Naive thymus-derived CD4-positive, alpha-beta T cell (primary cell): ENCODE data around the gene MAS1. TPM values are rescaled to one million over a fixed set of nuclear protein-coding genes. Genes with fewer than 3 reads are reported as not detected.

Experiments used
- ATAC-seq: fragments of 150-1000 bp; cut with Tn5 transposase; 2 replicates; pipeline ENCODE4 v1.10.0; 2021; ENCODE audit warnings: mild to moderate bottlenecking, moderate library complexity
- CTCF ChIA-PET: fragments of 350-600 bp; sonication (Branson Sonifier 250); formaldehyde crosslinking; loops from one replicate; lab custom pipeline; 2021; ENCODE audit warnings: antibody characterized with exemption; lab: Charles Lee
- POLR2A ChIA-PET: fragments of 350-600 bp; sonication (Branson Sonifier 250); formaldehyde crosslinking; loops from one replicate; lab custom pipeline; 2021; ENCODE audit warnings: antibody characterized with exemption, inconsistent platforms; lab: Charles Lee
- DNase-seq, 9 donors: peaks; one replicate each; pipeline versions ENCODE4 v3.0.0 to v3.0.0-alpha.2; 2020 to 2022; ENCODE audit warnings: mixed read lengths in 1 of 9
- H3K27ac ChIP-seq: one replicate; pipeline ENCODE4 v1.7.0; 2013; ENCODE audit warnings: mild to moderate bottlenecking, low read depth, low read length, moderate library complexity
- H3K27me3 ChIP-seq, 2 donors: one replicate each; pipeline ENCODE4 v1.7.0; 2013; ENCODE audit warnings: low read length in 2 of 2, mild to moderate bottlenecking in 2 of 2, moderate library complexity in 2 of 2; ENCODE audit not compliant: control insufficient read depth in 2 of 2, insufficient read depth in 2 of 2
- H3K36me3 ChIP-seq, 3 experiments: 1 replicate in 2 of 3; 2 replicates in 1 of 3; pipeline ENCODE4 v1.7.0; 2013; ENCODE audit warnings: low read length in 3 of 3, mild to moderate bottlenecking in 3 of 3, moderate library complexity in 1 of 3; ENCODE audit not compliant: insufficient read depth in 3 of 3, control insufficient read depth in 2 of 3
- H3K4me1 ChIP-seq, 2 donors: one replicate each; pipeline ENCODE4 v1.7.0; 2013; ENCODE audit warnings: low read length in 2 of 2, mild to moderate bottlenecking in 2 of 2, moderate library complexity in 1 of 2; ENCODE audit not compliant: control insufficient read depth in 2 of 2, insufficient read depth in 2 of 2
- H3K4me3 ChIP-seq: 2 replicates; pipeline ENCODE4 v1.7.0; 2013; ENCODE audit warnings: mild to moderate bottlenecking, low read length
- H3K9me3 ChIP-seq, 3 experiments: 1 replicate in 2 of 3; 2 replicates in 1 of 3; pipeline ENCODE4 v1.7.0; 2013; ENCODE audit warnings: low read length in 3 of 3; ENCODE audit not compliant: control insufficient read depth in 2 of 3
- H3K27ac Mint-ChIP-seq, 9 donors: one replicate each; pipeline ENCODE4 v1.8.0; 2020 to 2022; ENCODE audit warnings: mixed read lengths in 9 of 9, mild to moderate bottlenecking in 8 of 9, moderate library complexity in 5 of 9, inconsistent platforms in 2 of 9
- H3K27me3 Mint-ChIP-seq, 5 donors: one replicate each; pipeline ENCODE4 v1.8.0; 2021 to 2022; ENCODE audit warnings: mixed read lengths in 5 of 5, mild to moderate bottlenecking in 1 of 5
- H3K36me3 Mint-ChIP-seq, 5 donors: one replicate each; pipeline ENCODE4 v1.8.0; 2020 to 2022; ENCODE audit warnings: mixed read lengths in 5 of 5, mild to moderate bottlenecking in 3 of 5, inconsistent platforms in 1 of 5
- H3K4me1 Mint-ChIP-seq, 7 donors: one replicate each; pipeline ENCODE4 v1.8.0; 2020 to 2022; ENCODE audit warnings: mixed read lengths in 7 of 7, mild to moderate bottlenecking in 3 of 7, inconsistent platforms in 1 of 7
- H3K4me3 Mint-ChIP-seq, 10 donors: one replicate each; pipeline ENCODE4 v1.8.0; 2020 to 2022; ENCODE audit warnings: mild to moderate bottlenecking in 10 of 10, mixed read lengths in 10 of 10, moderate library complexity in 6 of 10, inconsistent platforms in 2 of 10
- H3K9me3 Mint-ChIP-seq, 11 donors: one replicate each; pipeline ENCODE4 v1.8.0; 2020 to 2022; ENCODE audit warnings: mixed read lengths in 11 of 11, mild to moderate bottlenecking in 4 of 11, inconsistent platforms in 1 of 11, moderate library complexity in 1 of 11
- intact Hi-C, 2 donors: fragments of 100-400 bp; cut with micrococcal nuclease; formaldehyde crosslinking; loops; one replicate each; pipeline ENCODE4 v1.15.1; 2023
- polyA plus RNA-seq, 2 donors: library from polyadenylated mRNA; unstranded; fragments of 300-500 nt; fragmentation: Illumina TruSeq; gene quantifications; one replicate each; pipeline ENCODE4 v1.2.3, GENCODE V29; 2021
- total RNA-seq, 6 experiments: library from RNA in 5 of 6; stranded (reverse) in 5 of 6; gene quantifications; 1 replicate in 5 of 6; 2 replicates in 1 of 6; pipeline ENCODE4 v1.2.3 and lab custom pipeline; 2021 to 2026

Gene MAS1
- total and polyA plus RNA-seq, 7 experiments from 2014 or later: not detected

- peaks cover 24 to 46% (median 37%) of the 10 kb centered on the region in 5 donors for H3K27me3 Mint-ChIP-seq
- CTCF ChIA-PET: no interaction called here
Observed at GRCh38 chr6:159887146-159887545, 3.6 kb upstream of the MAS1 start.

GRCh38 chr6:159887761-159888160, 3.0 kb upstream of the MAS1 start:
- no peaks in the 10 kb centered on the region for H3K4me1 Mint-ChIP-seq
- ATAC-seq: no peak
- no peak overlapping the region for H3K27ac Mint-ChIP-seq
- ChIA-PET CTCF (no interaction called here), POLR2A (no interaction called here)
- no peak overlapping the region for H3K4me3 ChIP-seq
- H3K36me3 Mint-ChIP-seq: no peaks in the 10 kb centered on the region
- no peak overlapping the region for H3K27ac ChIP-seq
- H3K9me3 ChIP-seq: no peaks in the 10 kb centered on the region
- H3K27me3 Mint-ChIP-seq: peaks cover 29 to 45% (median 42%) of the 10 kb centered on the region in 5 donors
- DNase-seq: no peak
- no peak overlapping the region for H3K4me3 Mint-ChIP-seq
- H3K36me3 ChIP-seq: no peaks in the 10 kb centered on the region
- H3K4me1 ChIP-seq: no peaks in the 10 kb centered on the region
- no peaks in the 10 kb centered on the region for H3K27me3 ChIP-seq
- intact Hi-C loops: no loop called here
- no peaks in the 10 kb centered on the region for H3K9me3 Mint-ChIP-seq

More at GRCh38 chr6:159887146-159887545, 3.6 kb upstream of the MAS1 start:
- Mint-ChIP-seq H3K9me3 (no peaks in the 10 kb centered on the region), H3K4me1 (no peaks in the 10 kb centered on the region), H3K4me3 (no peak overlapping the region), H3K27ac (no peak overlapping the region), H3K36me3 (no peaks in the 10 kb centered on the region)
- no peaks in the 10 kb centered on the region for H3K27me3 ChIP-seq
- no peak for DNase-seq
- POLR2A ChIA-PET: no interaction called here
- no peaks in the 10 kb centered on the region for H3K9me3 ChIP-seq
- intact Hi-C loops: no loop called here
- H3K27ac ChIP-seq: no peak overlapping the region
- H3K4me3 ChIP-seq: no peak overlapping the region
- no peak for ATAC-seq
- H3K4me1 ChIP-seq: no peaks in the 10 kb centered on the region
- no peaks in the 10 kb centered on the region for H3K36me3 ChIP-seq

GRCh38 chr6:159890201-159890600, 587 bp upstream of the MAS1 start:
- Mint-ChIP-seq H3K9me3 (no peaks in the 10 kb centered on the region), H3K36me3 (no peaks in the 10 kb centered on the region), H3K4me3 (no peak overlapping the region), H3K27ac (no peak overlapping the region), H3K4me1 (no peaks in the 10 kb centered on the region), H3K27me3 (peaks cover 29 to 57% (median 56%) of the 10 kb centered on the region in 5 donors)
- ATAC-seq (no peak), DNase-seq (no peak)
- Histone ChIP-seq H3K9me3 (no peaks in the 10 kb centered on the region), H3K4me1 (no peaks in the 10 kb centered on the region), H3K4me3 (no peak overlapping the region), H3K27me3 (no peaks in the 10 kb centered on the region), H3K36me3 (no peaks in the 10 kb centered on the region), H3K27ac (no peak overlapping the region)
- CTCF ChIA-PET: no interaction called here
- intact Hi-C loops: no loop called here
- POLR2A ChIA-PET: no interaction called here

GRCh38 chr6:159892053-159892452, 1.3 kb downstream of the MAS1 start:
- Mint-ChIP-seq H3K4me3 (no peak overlapping the region), H3K4me1 (no peaks in the 10 kb centered on the region), H3K36me3 (no peaks in the 10 kb centered on the region), H3K27me3 (peaks cover 29 to 57% (median 51%) of the 10 kb centered on the region in 5 donors), H3K27ac (no peak overlapping the region), H3K9me3 (no peaks in the 10 kb centered on the region)
- ChIA-PET POLR2A (no interaction called here), CTCF (no interaction called here)
- H3K27ac ChIP-seq: no peak overlapping the region
- H3K4me3 ChIP-seq: no peak overlapping the region
- intact Hi-C loops: no loop called here
- ATAC-seq (no peak), DNase-seq (no peak)
- H3K27me3 ChIP-seq: no peaks in the 10 kb centered on the region
- H3K4me1 ChIP-seq: no peaks in the 10 kb centered on the region
- no peaks in the 10 kb centered on the region for H3K9me3 ChIP-seq
- H3K36me3 ChIP-seq: no peaks in the 10 kb centered on the region

- peaks cover 29 to 54% (median 50%) of the 10 kb centered on the region in 5 donors for H3K27me3 Mint-ChIP-seq
- Histone ChIP-seq H3K27ac (no peak overlapping the region), H3K27me3 (no peaks in the 10 kb centered on the region), H3K9me3 (no peaks in the 10 kb centered on the region), H3K4me1 (no peaks in the 10 kb centered on the region), H3K36me3 (no peaks in the 10 kb centered on the region), H3K4me3 (no peak overlapping the region)
- H3K27ac Mint-ChIP-seq: no peak overlapping the region
- no peak overlapping the region for H3K4me3 Mint-ChIP-seq
- H3K4me1 Mint-ChIP-seq: no peaks in the 10 kb centered on the region
- ChIA-PET CTCF (no interaction called here), POLR2A (no interaction called here)
- ATAC-seq (no peak), DNase-seq (no peak)
- H3K36me3 Mint-ChIP-seq: no peaks in the 10 kb centered on the region
- intact Hi-C loops: no loop called here
- no peaks in the 10 kb centered on the region for H3K9me3 Mint-ChIP-seq
Observed at GRCh38 chr6:159893064-159893463, 2.3 kb downstream of the MAS1 start.

GRCh38 chr6:159894991-159895390, 4.2 kb downstream of the MAS1 start:
- no peak for ATAC-seq
- Histone ChIP-seq H3K4me1 (no peaks in the 10 kb centered on the region), H3K36me3 (no peaks in the 10 kb centered on the region), H3K4me3 (no peak overlapping the region), H3K27ac (no peak overlapping the region), H3K27me3 (no peaks in the 10 kb centered on the region), H3K9me3 (no peaks in the 10 kb centered on the region)
- Mint-ChIP-seq H3K4me3 (no peak overlapping the region), H3K27me3 (peaks cover 18 to 42% (median 32%) of the 10 kb centered on the region in 5 donors), H3K4me1 (no peaks in the 10 kb centered on the region), H3K27ac (no peak overlapping the region), H3K36me3 (no peaks in the 10 kb centered on the region), H3K9me3 (no peaks in the 10 kb centered on the region)
- intact Hi-C loops: no loop called here
- DNase-seq: no peak
- CTCF ChIA-PET: no interaction called here
- POLR2A ChIA-PET: no interaction called here

GRCh38 chr6:159897603-159898002, 6.8 kb downstream of the MAS1 start:
- Histone ChIP-seq H3K27ac (no peak overlapping the region), H3K27me3 (no peaks in the 10 kb centered on the region), H3K4me3 (no peak overlapping the region), H3K36me3 (no peaks in the 10 kb centered on the region), H3K4me1 (no peaks in the 10 kb centered on the region), H3K9me3 (no peaks in the 10 kb centered on the region)
- DNase-seq (no peak), ATAC-seq (no peak)
- Mint-ChIP-seq H3K36me3 (no peaks in the 10 kb centered on the region), H3K4me3 (no peak overlapping the region), H3K27ac (peak overlapping the region in 1 of 9 donors; percentile 3), H3K4me1 (no peaks in the 10 kb centered on the region), H3K9me3 (no peaks in the 10 kb centered on the region), H3K27me3 (peaks cover under 1 to 16% (median 15%) of the 10 kb centered on the region in 5 donors)
- CTCF ChIA-PET: no interaction called here
- POLR2A ChIA-PET: no interaction called here
- intact Hi-C loops: no loop called here
